SU-DHL-6 (cell line): ENCODE results near the gene ARG1.

ENCODE experiments used
- EZH2phosphoT487 ChIP-seq: fragments of 200-600 bp; sonication (generic), shearing (Covaris generic); conservative IDR thresholded peaks from 2 replicates; pipeline ENCODE4 v1.6.1; 2018; ENCODE audit warnings: mild to moderate bottlenecking, antibody characterized with exemption, low read length, moderate library complexity, mixed read lengths
- TF ChIP-seq, protein P1 (sequence below): fragments of 200-600 bp; sonication (generic); IDR thresholded peaks from one replicate; pipeline ENCODE4 v1.5.1; 2017; ENCODE audit warnings: antibody characterized with exemption, mild to moderate bottlenecking, low read length, moderate library complexity; ENCODE audit not compliant: insufficient read depth, poor library complexity, severe bottlenecking

GRCh38 chr6:131532580-131533039, 40.4 kb upstream of the ARG1 start:
- TF ChIP-seq, protein P1, sequence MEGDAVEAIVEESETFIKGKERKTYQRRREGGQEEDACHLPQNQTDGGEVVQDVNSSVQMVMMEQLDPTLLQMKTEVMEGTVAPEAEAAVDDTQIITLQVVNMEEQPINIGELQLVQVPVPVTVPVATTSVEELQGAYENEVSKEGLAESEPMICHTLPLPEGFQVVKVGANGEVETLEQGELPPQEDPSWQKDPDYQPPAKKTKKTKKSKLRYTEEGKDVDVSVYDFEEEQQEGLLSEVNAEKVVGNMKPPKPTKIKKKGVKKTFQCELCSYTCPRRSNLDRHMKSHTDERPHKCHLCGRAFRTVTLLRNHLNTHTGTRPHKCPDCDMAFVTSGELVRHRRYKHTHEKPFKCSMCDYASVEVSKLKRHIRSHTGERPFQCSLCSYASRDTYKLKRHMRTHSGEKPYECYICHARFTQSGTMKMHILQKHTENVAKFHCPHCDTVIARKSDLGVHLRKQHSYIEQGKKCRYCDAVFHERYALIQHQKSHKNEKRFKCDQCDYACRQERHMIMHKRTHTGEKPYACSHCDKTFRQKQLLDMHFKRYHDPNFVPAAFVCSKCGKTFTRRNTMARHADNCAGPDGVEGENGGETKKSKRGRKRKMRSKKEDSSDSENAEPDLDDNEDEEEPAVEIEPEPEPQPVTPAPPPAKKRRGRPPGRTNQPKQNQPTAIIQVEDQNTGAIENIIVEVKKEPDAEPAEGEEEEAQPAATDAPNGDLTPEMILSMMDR, result no peak
- no peak for TF ChIP-seq EZH2phosphoT487
